Parathyroid adenoma (tissue), 2 donors: ENCODE measurements around the gene SLC5A5.
A peak's percentile ranks its signal among the peaks of the same experiment; 100 is the strongest.

Source experiments
- H2AFZ ChIP-seq: fragments of 300-600 bp; sonication (generic); one replicate; pipeline ENCODE4 v1.7.0; 2017; ENCODE audit warnings: antibody characterized with exemption, mild to moderate bottlenecking
- H3K27ac ChIP-seq: fragments of 300-600 bp; sonication (generic); one replicate; pipeline ENCODE4 v1.7.0; 2017
- H3K27me3 ChIP-seq: fragments of 300-600 bp; sonication (generic); one replicate; pipeline ENCODE4 v1.7.0; 2017; ENCODE audit warnings: low read length; ENCODE audit not compliant: control insufficient read depth, insufficient read depth
- H3K36me3 ChIP-seq: fragments of 300-600 bp; sonication (generic); one replicate; pipeline ENCODE4 v1.7.0; 2017; ENCODE audit warnings: low read length; ENCODE audit not compliant: control insufficient read depth, insufficient read depth
- H3K4me1 ChIP-seq: fragments of 300-600 bp; sonication (generic); one replicate; pipeline ENCODE4 v1.7.0; 2017; ENCODE audit warnings: control low read depth
- H3K4me2 ChIP-seq: fragments of 300-600 bp; sonication (generic); one replicate; pipeline ENCODE4 v1.7.0; 2017; ENCODE audit warnings: low read length
- H3K4me3 ChIP-seq: fragments of 300-600 bp; sonication (generic); one replicate; pipeline ENCODE4 v1.7.0; 2017; ENCODE audit warnings: low read depth, low read length
- H3K79me2 ChIP-seq: fragments of 300-600 bp; sonication (generic); one replicate; pipeline ENCODE4 v1.7.0; 2017; ENCODE audit warnings: control low read depth
- H3K9ac ChIP-seq: fragments of 300-600 bp; sonication (generic); one replicate; pipeline ENCODE4 v1.7.0; 2017; ENCODE audit warnings: mild to moderate bottlenecking
- H3K9me3 ChIP-seq: fragments of 300-600 bp; sonication (generic); one replicate; pipeline ENCODE4 v1.7.0; 2017; ENCODE audit warnings: low read length; ENCODE audit not compliant: control insufficient read depth
- CTCF ChIP-seq: fragments of 300-600 bp; sonication (generic); IDR thresholded peaks from one replicate; pipeline ENCODE4 v1.7.0; 2017; ENCODE audit warnings: antibody characterized with exemption, mild to moderate bottlenecking
- donor health status: primary hyperparathyroidism.

The SLC5A5 gene

GRCh38 chr19:17841810-17842662, 29.7 kb upstream of the SLC5A5 start:
- H3K4me1 ChIP-seq, result no peaks in the 10 kb centered on the region

GRCh38 chr19:17842663-17843291, 29.0 kb upstream of the SLC5A5 start:
- no peak for TF ChIP-seq CTCF
- peak overlapping the region; percentile 51 for H2AFZ ChIP-seq
- H3K36me3 ChIP-seq, result no peaks in the 10 kb centered on the region
- no peak overlapping the region for H3K4me3 ChIP-seq
- H3K27ac ChIP-seq, result no peak overlapping the region
- H3K4me1 ChIP-seq, result no peaks in the 10 kb centered on the region
- no peaks in the 10 kb centered on the region for H3K79me2 ChIP-seq
- no peaks in the 10 kb centered on the region for H3K27me3 ChIP-seq
- no peaks in the 10 kb centered on the region for H3K9me3 ChIP-seq
- no peak overlapping the region for H3K9ac ChIP-seq
- H3K4me2 ChIP-seq, result no peak overlapping the region

More at GRCh38 chr19:17841810-17842662, 29.7 kb upstream of the SLC5A5 start:
- TF ChIP-seq CTCF, result no peak
- H3K36me3 ChIP-seq, result no peaks in the 10 kb centered on the region
- H3K9ac ChIP-seq, result no peak overlapping the region
- H2AFZ ChIP-seq, result peak overlapping the region; percentile 51
- no peak overlapping the region for H3K4me3 ChIP-seq
- no peaks in the 10 kb centered on the region for H3K9me3 ChIP-seq
- no peaks in the 10 kb centered on the region for H3K79me2 ChIP-seq
- H3K27me3 ChIP-seq, result no peaks in the 10 kb centered on the region
- H3K27ac ChIP-seq, result no peak overlapping the region
- H3K4me2 ChIP-seq, result peak overlapping the region; percentile 6

DNA sequence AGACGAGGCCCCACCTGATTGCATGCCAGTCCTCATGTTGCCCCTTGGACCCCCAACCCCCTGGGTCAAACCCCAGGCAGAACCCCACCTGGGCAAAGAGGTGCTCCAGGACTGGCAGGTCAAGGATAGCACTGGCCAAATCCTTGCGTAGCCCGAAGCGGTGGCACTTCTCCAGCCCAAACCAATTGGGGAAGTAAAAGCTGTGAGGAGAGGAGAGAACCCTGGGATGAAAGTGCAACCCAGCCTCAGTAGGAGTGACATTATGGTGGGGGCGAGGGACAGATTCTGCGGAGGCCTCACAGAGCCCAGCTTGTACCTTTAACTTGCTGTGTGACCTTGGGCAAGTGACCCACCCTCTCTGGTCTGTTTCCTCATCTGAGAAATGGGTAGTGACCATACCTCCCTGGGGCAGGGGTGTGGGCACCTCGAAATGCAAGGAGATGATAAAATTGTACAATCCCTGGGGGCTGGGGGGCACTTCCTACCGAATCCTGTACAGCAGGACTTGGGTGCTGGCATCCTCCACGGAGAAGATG, 28.4 kb upstream of the SLC5A5 start:
- Histone ChIP-seq H3K27me3 (no peaks in the 10 kb centered on the region), H3K36me3 (no peaks in the 10 kb centered on the region), H3K9ac (no peak overlapping the region), H3K4me2 (no peak overlapping the region), H3K79me2 (no peaks in the 10 kb centered on the region), H3K9me3 (no peaks in the 10 kb centered on the region), H3K27ac (no peak overlapping the region), H3K4me1 (no peaks in the 10 kb centered on the region), H2AFZ (no peak overlapping the region), H3K4me3 (no peak overlapping the region)
- no peak for TF ChIP-seq CTCF

DNA sequence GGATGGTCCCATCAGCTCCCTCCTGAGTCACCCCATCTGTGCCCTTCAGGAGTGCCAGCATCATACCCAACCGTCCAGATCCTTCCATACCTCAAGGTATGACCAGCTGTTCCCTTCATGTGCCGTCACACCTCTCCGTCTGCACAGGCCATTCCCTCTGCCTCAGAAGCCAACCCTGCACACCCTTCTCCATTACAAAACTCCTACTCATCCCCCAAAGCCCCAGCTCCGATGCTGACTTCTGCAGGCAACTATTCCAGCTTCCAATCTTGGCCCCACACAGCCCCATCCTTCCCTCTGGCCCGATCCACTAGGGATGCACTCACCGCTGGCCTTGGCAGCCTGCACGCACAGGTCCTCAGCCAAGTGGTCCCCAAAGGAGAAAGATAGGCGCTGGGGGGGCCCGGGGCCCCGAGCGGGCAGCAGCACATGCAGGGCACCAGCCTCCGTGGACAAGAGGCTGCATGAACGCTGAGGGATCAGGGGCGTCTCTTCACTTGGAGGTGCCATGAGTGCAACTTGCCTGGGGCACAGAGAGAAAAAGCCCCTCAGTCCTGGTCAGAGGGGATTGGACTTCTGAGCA, 27.7 kb upstream of the SLC5A5 start:
- no peaks in the 10 kb centered on the region for H3K27me3 ChIP-seq
- no peak for TF ChIP-seq CTCF
- no peaks in the 10 kb centered on the region for H3K9me3 ChIP-seq
- no peak overlapping the region for H3K4me3 ChIP-seq
- H3K9ac ChIP-seq, result no peak overlapping the region
- H3K27ac ChIP-seq, result no peak overlapping the region
- no peaks in the 10 kb centered on the region for H3K4me1 ChIP-seq
- no peaks in the 10 kb centered on the region for H3K36me3 ChIP-seq
- H3K4me2 ChIP-seq, result no peak overlapping the region
- H2AFZ ChIP-seq, result no peak overlapping the region
- H3K79me2 ChIP-seq, result no peaks in the 10 kb centered on the region
